Stimulated activated CD4-positive, alpha-beta T cell treated with anti-CD3 and anti-CD28 coated beads, Interleukin-4, amount 100 ng/mL, for 24 hours (primary cell): ENCODE results near the gene PLD5.

Experiments
- DNase-seq: peaks from one replicate; pipeline ENCODE4 v3.0.0-alpha.2; 2020

The PLD5 gene

DNA sequence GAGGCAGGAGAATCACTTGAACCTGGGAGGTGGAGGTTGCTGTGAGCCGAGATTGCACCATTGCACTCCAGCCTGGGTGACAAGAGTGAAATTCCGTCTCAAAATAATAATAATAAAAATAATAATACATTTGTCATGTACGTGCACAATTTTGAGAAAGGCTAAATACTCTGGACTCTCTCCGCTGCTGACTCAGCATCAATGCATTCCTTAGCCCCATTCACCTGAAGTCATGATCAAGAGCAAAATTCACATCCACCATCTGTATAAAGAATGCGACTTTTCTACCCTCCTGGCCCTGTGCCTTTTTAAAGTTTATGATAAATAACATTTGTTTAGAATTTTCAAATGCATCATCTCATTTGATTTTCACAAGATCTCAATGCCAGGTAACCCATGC lies 490.1 kb downstream of the PLD5 start:
- no peak for DNase-seq

DNA sequence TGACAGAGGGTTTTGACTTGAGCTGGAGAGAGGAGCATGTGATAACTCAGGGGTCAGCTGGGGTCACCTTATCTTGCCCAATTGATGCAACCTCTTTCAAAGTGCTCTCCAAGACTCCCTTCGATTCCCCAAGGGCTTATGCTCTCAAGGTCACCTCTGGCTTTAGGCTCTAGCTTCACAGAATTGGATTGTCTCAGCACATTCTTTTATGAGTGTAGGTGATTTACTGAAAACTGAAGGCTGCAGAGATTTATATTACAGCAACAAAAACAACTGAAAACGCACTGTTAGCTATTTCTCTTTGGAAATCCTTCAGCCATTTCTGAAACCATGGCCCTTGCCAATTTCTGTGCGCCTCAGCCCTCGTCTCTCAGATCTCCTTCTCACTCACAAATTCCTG lies 491.1 kb downstream of the PLD5 start:
- no peak for DNase-seq
